ENCODE data around the gene GPATCH4. TPM values are rescaled to one million over a fixed set of nuclear protein-coding genes. Genes with fewer than 3 reads are reported as not detected.

GPATCH4 gene
- total and polyA plus RNA-seq, 8 donors: 9.0 to 24.1 (median 13.2) TPM

DNA sequence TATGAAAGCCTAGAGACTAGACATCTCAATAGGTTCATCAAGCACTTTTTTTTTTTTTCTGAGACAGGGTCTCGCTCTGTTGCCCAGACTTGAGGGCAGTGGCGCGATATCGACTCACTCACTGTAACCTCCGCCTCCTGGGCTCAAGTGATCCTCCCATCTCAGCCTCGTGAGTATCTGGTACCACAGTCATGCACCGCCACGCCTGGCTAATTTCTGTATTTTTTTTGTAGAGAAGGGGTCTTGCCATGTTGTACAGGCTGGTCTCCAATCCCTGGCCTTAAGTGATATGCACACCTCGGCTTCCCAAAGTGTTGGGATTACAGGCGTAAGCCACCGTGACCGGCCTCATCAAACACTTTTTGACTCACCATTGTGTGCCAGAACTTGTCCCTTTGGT lies 613 bp upstream of the GPATCH4 start:
- intact Hi-C loops (cut with DNase I; ENCODE audit: low total_unique reads): loop anchor here (10.0 kb wide), 1 partner anchor 137 kb away; no protein-coding TSS in a partner anchor
- DNase-seq: no peak
- peak overlapping the region in 4 of 5 donors; percentile 66 to 88 (median 80) for H3K27ac ChIP-seq
- peaks cover 13 to 28% (median 23%) of the 10 kb centered on the region in 4 donors for H3K4me1 ChIP-seq
- peaks cover 8 to 24% (median 22%) of the 10 kb centered on the region in 4 donors for H3K36me3 ChIP-seq
- WGBS, 5 donors: 59 to 74% (median 71%) methylated on average over 12 of the region's 12 CpGs
- peak overlapping the region; percentile 69 to 91 (median 70) for H3K4me3 ChIP-seq
- H3K27me3 ChIP-seq: no peaks in the 10 kb centered on the region
- TF ChIP-seq EP300 (IDR thresholded peaks at IDR 0.05): no peak
- no peaks in the 10 kb centered on the region for H3K9me3 ChIP-seq

DNA sequence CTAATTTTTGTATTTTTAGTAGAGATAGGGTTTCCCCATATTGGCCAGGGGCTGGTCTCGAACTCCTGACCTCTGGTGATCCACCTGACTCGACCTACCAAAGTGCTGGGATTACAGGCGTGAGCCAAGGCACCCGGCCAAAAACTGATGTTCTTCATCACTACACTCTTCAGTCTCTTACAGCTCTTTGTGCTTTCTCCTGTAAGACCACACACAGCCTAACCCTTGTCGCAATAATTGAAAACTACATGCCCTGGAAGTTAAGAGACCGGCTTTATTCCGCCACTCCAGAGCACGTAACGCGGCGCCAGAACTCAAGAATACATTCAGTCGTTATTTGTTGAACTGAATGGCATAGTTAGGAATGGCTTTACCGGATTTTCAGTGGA lies 552 bp downstream of the GPATCH4 start:
- intact Hi-C loops (cut with DNase I; ENCODE audit: low total_unique reads): loop anchor here (10.0 kb wide), 1 partner anchor 136 kb away; no protein-coding TSS in a partner anchor
- Histone ChIP-seq H3K27ac (peak overlapping the region; percentile 66 to 88 (median 76)), H3K36me3 (peaks cover 12 to 35% (median 33%) of the 10 kb centered on the region in 4 donors), H3K4me1 (peaks cover 13 to 28% (median 23%) of the 10 kb centered on the region in 4 donors), H3K27me3 (no peaks in the 10 kb centered on the region), H3K9me3 (no peaks in the 10 kb centered on the region), H3K4me3 (peak overlapping the region; percentile 69 to 91 (median 70))
- WGBS, 5 donors: 2 to 3% (median 2%) methylated on average over 13 of the region's 13 CpGs
- DNase-seq: no peak
- TF ChIP-seq POLR2A (IDR thresholded peaks at IDR 0.05) (no peak), EP300 (IDR thresholded peaks at IDR 0.05) (no peak), POLR2AphosphoS5 (IDR thresholded peaks at IDR 0.05) (no peak)
- TF ChIP-seq, protein P1, sequence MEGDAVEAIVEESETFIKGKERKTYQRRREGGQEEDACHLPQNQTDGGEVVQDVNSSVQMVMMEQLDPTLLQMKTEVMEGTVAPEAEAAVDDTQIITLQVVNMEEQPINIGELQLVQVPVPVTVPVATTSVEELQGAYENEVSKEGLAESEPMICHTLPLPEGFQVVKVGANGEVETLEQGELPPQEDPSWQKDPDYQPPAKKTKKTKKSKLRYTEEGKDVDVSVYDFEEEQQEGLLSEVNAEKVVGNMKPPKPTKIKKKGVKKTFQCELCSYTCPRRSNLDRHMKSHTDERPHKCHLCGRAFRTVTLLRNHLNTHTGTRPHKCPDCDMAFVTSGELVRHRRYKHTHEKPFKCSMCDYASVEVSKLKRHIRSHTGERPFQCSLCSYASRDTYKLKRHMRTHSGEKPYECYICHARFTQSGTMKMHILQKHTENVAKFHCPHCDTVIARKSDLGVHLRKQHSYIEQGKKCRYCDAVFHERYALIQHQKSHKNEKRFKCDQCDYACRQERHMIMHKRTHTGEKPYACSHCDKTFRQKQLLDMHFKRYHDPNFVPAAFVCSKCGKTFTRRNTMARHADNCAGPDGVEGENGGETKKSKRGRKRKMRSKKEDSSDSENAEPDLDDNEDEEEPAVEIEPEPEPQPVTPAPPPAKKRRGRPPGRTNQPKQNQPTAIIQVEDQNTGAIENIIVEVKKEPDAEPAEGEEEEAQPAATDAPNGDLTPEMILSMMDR (IDR thresholded peaks at IDR 0.05): no peak

DNA sequence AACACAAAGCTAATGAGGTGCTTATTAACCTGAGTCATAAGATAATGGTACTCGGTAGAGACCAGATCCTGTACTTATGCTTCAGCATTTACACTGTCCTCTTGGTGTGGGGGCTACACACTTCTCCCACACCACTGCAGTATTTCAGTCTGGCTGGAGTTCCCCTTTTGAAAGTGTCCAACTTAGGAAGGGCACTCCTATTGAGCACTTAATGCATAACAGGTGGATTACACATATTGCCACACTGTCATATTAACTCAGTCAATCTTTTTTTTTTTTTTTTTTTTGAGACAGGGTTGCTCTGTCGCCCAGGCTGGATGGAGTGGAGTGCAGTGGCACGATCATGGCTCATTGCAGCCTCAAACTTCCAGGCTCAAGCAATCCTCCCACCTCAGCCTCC lies 1.5 kb downstream of the GPATCH4 start:
- no peaks in the 10 kb centered on the region for H3K27me3 ChIP-seq
- H3K36me3 ChIP-seq: peaks cover 15 to 45% (median 42%) of the 10 kb centered on the region in 4 donors
- intact Hi-C loops (cut with DNase I; ENCODE audit: low total_unique reads): loop anchor here (10.0 kb wide), 1 partner anchor 135 kb away; no protein-coding TSS in a partner anchor
- no peak for DNase-seq
- peaks cover 13 to 28% (median 23%) of the 10 kb centered on the region in 4 donors for H3K4me1 ChIP-seq
- 41 to 60% (median 49%) methylated on average over 3 of the region's 3 CpGs for WGBS, 5 donors
- TF ChIP-seq, protein P1 (IDR thresholded peaks at IDR 0.05): peak in 1 of 7 experiments; percentile 13
- TF ChIP-seq EP300 (IDR thresholded peaks at IDR 0.05): no peak
- H3K9me3 ChIP-seq: no peaks in the 10 kb centered on the region
- no peak overlapping the region for H3K27ac ChIP-seq
- H3K4me3 ChIP-seq: no peak overlapping the region

DNA sequence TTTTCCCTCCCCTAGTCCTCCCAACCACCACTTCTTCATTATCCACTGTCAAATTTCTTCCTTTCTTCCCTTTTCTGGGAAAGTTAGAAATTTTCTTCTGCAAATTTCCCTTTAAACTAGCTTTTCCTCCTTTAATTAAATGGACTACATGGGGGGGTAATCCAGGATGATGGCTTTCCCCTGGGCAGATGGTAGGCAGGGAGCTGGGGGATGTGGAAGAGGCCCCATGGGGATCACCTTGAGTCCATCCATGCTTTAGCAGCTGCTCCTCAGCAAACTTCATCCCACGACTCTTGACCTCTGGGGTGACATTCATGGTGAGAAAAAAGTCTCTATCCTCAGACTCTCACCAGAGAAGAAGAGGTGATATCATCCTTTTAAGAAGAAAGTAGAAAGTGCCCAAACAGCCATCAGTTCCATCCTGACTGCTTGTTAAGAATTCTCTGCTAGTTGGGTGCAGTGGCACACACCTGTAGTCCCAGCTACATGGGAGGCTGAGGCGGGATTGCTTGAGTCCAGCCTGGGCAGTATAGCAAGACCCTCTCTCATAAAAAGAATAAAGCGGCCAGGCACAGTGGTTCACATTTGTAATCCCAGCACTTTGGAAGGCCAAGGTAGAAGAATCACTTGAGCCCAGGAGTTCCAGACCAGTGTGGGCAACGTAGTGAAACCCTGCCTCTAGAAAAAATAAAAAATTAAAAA lies 2.4 kb downstream of the GPATCH4 start:
- Histone ChIP-seq H3K36me3 (peaks cover 17 to 54% (median 52%) of the 10 kb centered on the region in 4 donors), H3K27ac (no peak overlapping the region), H3K4me3 (no peak overlapping the region), H3K9me3 (no peaks in the 10 kb centered on the region), H3K27me3 (no peaks in the 10 kb centered on the region), H3K4me1 (peaks cover 13 to 28% (median 23%) of the 10 kb centered on the region in 4 donors)
- TF ChIP-seq POLR2AphosphoS5 (IDR thresholded peaks at IDR 0.05): no peak
- TF ChIP-seq EP300 (IDR thresholded peaks at IDR 0.05): no peak
- TF ChIP-seq, protein P1 (IDR thresholded peaks at IDR 0.05): no peak
- intact Hi-C loops (cut with DNase I; ENCODE audit: low total_unique reads): no loop called here
- no peak for DNase-seq
- 82 to 91% (median 91%) methylated on average over 4 of the region's 4 CpGs for WGBS, 5 donors

DNA sequence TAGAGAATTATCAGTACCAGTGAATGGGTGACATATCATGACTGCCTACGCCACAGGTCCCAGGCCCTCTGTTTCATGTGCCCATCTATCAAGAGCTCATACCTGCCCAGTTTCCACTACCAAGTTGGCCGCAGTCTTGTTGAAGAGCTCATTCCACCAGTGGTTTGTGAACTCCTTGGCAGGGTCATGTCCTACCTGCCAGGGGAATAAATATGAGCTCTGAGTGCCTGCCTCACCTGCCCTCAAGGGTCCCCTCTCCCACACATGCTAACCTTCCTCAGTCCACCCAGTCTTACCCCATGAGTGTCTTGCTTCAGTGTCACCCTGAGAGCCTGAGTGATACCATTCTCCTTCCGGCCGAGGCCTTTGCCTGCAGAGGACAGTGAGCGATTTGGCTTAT lies 3.2 kb downstream of the GPATCH4 start:
- Histone ChIP-seq H3K4me1 (peaks cover 13 to 30% (median 24%) of the 10 kb centered on the region in 4 donors), H3K9me3 (no peaks in the 10 kb centered on the region), H3K27ac (no peak overlapping the region), H3K4me3 (no peak overlapping the region), H3K27me3 (no peaks in the 10 kb centered on the region), H3K36me3 (peaks cover 17 to 62% (median 59%) of the 10 kb centered on the region in 4 donors)
- TF ChIP-seq, protein P1 (IDR thresholded peaks at IDR 0.05): no peak
- no peak for TF ChIP-seq EP300 (IDR thresholded peaks at IDR 0.05)
- TF ChIP-seq POLR2A (IDR thresholded peaks at IDR 0.05): no peak
- TF ChIP-seq POLR2AphosphoS5 (IDR thresholded peaks at IDR 0.05): no peak
- 91 to 97% (median 94%) methylated on average over 4 to 5 of the region's 5 CpGs for WGBS, 5 donors
- DNase-seq: no peak
- intact Hi-C loops (cut with DNase I; ENCODE audit: low total_unique reads): no loop called here

Measured in stomach (tissue), 9 donors.